ENCODE data around the gene PBX1. TPM values are rescaled to one million over a fixed set of nuclear protein-coding genes. Genes with fewer than 3 reads are reported as not detected.

The PBX1 gene
- polyA plus RNA-seq, 3 donors, result 0.07 TPM; not detected in 2

- H4K20me1 ChIP-seq (ENCODE audit: insufficient read depth, low read length), result no peaks in the 10 kb centered on the region
- H3K79me2 ChIP-seq (ENCODE audit: insufficient read depth, low read length), result no peaks in the 10 kb centered on the region
- no peaks in the 10 kb centered on the region for H3K9me3 ChIP-seq (replicated peaks in 1 of 2; ENCODE audit: control insufficient read depth in 1 of 2, insufficient read depth in 1 of 2, low read length in 2 of 2)
- no peaks in the 10 kb centered on the region for H3K36me3 Mint-ChIP-seq
- intact Hi-C loops (cut with micrococcal nuclease), result no loop called here
- DNase-seq, result no peak
- H3K27ac Mint-ChIP-seq, result no peak overlapping the region
- peaks cover 0 to 2% (median 0%) of the 10 kb centered on the region in 7 donors for H3K9me3 Mint-ChIP-seq
- peaks cover 1 to 4% (median 2%) of the 10 kb centered on the region in 3 donors for H3K27me3 Mint-ChIP-seq (ENCODE audit: low read depth in 3 of 3)
- H3K36me3 ChIP-seq (replicated peaks in 1 of 2; ENCODE audit: control insufficient read depth in 1 of 2, insufficient read depth in 2 of 2, low read length in 2 of 2), result no peaks in the 10 kb centered on the region
- no peak overlapping the region for H3K4me2 ChIP-seq (replicated peaks; ENCODE audit: extremely low read depth, low read length, poor library complexity, severe bottlenecking)
- no peak overlapping the region for H3K4me3 Mint-ChIP-seq
- H3K4me1 ChIP-seq (ENCODE audit: control insufficient read depth in 1 of 2, insufficient read depth in 2 of 2, low read length in 2 of 2), result no peaks in the 10 kb centered on the region
- TF ChIP-seq CTCF (IDR thresholded peaks at IDR 0.05), result no peak
- H3K4me3 ChIP-seq (replicated peaks in 1 of 3; ENCODE audit: low read depth in 2 of 3, low read length in 3 of 3), result no peak overlapping the region
- H2AFZ ChIP-seq (ENCODE audit: insufficient read depth, low read depth, low read length, poor library complexity, severe bottlenecking), result no peak overlapping the region
- WGBS (ENCODE audit: insufficient coverage), result 86% methylated on average over 1 of the region's 3 CpGs
- H3K9ac ChIP-seq (ENCODE audit: insufficient read depth, low read length, poor library complexity, severe bottlenecking), result no peak overlapping the region
- no peaks in the 10 kb centered on the region for H3K4me1 Mint-ChIP-seq
- H3K27me3 ChIP-seq (ENCODE audit: control insufficient read depth in 2 of 2, insufficient read depth in 2 of 2, low read length in 2 of 2), result no peaks in the 10 kb centered on the region
- no peak overlapping the region for H3K27ac ChIP-seq (ENCODE audit: low read depth in 1 of 2, low read length in 2 of 2)
Measured at GRCh38 chr1:164518692-164519332, 40.2 kb upstream of the PBX1 start.

- peaks cover 0 to 2% (median 0%) of the 10 kb centered on the region in 7 donors for H3K9me3 Mint-ChIP-seq
- no peak overlapping the region for H3K4me3 ChIP-seq (replicated peaks in 1 of 3; ENCODE audit: low read depth in 2 of 3, low read length in 3 of 3)
- intact Hi-C loops (cut with micrococcal nuclease), result no loop called here
- H3K36me3 Mint-ChIP-seq, result no peaks in the 10 kb centered on the region
- no peak overlapping the region for H2AFZ ChIP-seq (ENCODE audit: insufficient read depth, low read depth, low read length, poor library complexity, severe bottlenecking)
- WGBS (ENCODE audit: insufficient coverage), result no CpG with 5 or more reads among the region's 4 CpGs
- no peaks in the 10 kb centered on the region for H3K36me3 ChIP-seq (replicated peaks in 1 of 2; ENCODE audit: control insufficient read depth in 1 of 2, insufficient read depth in 2 of 2, low read length in 2 of 2)
- H4K20me1 ChIP-seq (ENCODE audit: insufficient read depth, low read length), result no peaks in the 10 kb centered on the region
- peaks cover 0 to 4% (median 1%) of the 10 kb centered on the region in 3 donors for H3K27me3 Mint-ChIP-seq (ENCODE audit: low read depth in 3 of 3)
- H3K79me2 ChIP-seq (ENCODE audit: insufficient read depth, low read length), result no peaks in the 10 kb centered on the region
- TF ChIP-seq CTCF (IDR thresholded peaks at IDR 0.05), result no peak
- H3K4me2 ChIP-seq (replicated peaks; ENCODE audit: extremely low read depth, low read length, poor library complexity, severe bottlenecking), result no peak overlapping the region
- DNase-seq, result no peak
- no peaks in the 10 kb centered on the region for H3K4me1 Mint-ChIP-seq
- no peak overlapping the region for H3K27ac ChIP-seq (ENCODE audit: low read depth in 1 of 2, low read length in 2 of 2)
- no peaks in the 10 kb centered on the region for H3K27me3 ChIP-seq (ENCODE audit: control insufficient read depth in 2 of 2, insufficient read depth in 2 of 2, low read length in 2 of 2)
- H3K4me3 Mint-ChIP-seq, result no peak overlapping the region
- no peak overlapping the region for H3K27ac Mint-ChIP-seq
- no peaks in the 10 kb centered on the region for H3K9me3 ChIP-seq (replicated peaks in 1 of 2; ENCODE audit: control insufficient read depth in 1 of 2, insufficient read depth in 1 of 2, low read length in 2 of 2)
- no peaks in the 10 kb centered on the region for H3K4me1 ChIP-seq (ENCODE audit: control insufficient read depth in 1 of 2, insufficient read depth in 2 of 2, low read length in 2 of 2)
- H3K9ac ChIP-seq (ENCODE audit: insufficient read depth, low read length, poor library complexity, severe bottlenecking), result no peak overlapping the region
Measured at GRCh38 chr1:164519426-164519825, 39.6 kb upstream of the PBX1 start.

Data from CD14-positive monocyte (primary cell).